NCI-H748 treated with DMSO at 0.1 percent for 48 hours (cell line): ENCODE results near the gene KRTAP9-9.
"Not testable (repeated sequence)": the region's sequence is repeated elsewhere in the genome, so short reads cannot be mapped to it uniquely, and the experiment has no call there.

Experiments used
- DNase-seq: peaks from one replicate; lab custom pipeline; 2025; lab: John Stamatoyannopoulos, UW

The KRTAP9-9 gene

DNA sequence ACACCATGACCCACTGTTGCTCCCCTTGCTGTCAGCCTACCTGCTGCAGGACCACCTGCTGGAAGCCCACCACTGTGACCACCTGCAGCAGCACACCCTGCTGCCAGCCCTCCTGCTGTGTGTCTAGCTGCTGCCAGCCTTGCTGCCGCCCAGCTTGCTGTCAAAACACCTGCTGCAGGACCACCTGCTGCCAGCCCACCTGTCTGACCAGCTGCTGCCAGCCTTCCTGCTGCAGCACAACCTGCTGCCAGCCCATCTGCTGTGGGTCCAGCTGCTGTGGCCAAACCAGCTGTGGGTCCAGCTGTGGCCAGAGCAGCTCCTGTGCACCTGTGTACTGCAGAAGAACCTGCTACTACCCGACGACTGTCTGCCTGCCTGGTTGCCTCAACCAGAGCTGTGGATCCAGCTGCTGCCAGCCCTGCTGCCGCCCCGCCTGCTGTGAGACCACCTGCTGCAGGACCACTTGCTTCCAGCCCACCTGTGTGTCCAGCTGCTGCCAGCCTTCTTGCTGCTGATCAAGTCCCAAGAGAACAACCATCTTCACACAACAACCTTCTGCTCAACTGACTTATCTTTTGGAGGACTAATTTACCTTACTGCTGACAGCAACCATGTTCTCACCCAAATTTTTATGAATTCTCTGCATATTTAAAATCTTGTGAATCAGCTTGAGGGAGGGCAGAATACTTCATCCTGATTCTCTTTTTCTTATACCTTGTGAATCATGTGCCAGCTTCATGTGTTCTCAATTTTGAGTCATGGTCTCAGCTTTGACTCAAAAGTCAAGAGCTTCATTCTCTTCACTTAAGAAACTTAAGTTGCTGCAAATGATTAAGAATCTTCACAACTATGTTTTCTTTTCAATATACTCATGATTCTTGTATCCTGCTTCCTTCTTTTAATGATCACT is at the start of gene KRTAP9-9:
KRTAP9-9 (plus strand) TSS at position 4 of the 910 bp plus-strand sequence.
- not testable (repeated sequence) for DNase-seq

GRCh38 chr17:41211845-41212466 is 43.2 kb upstream of the KRTAP9-9 start:
- peak; percentile 82 for DNase-seq

- DNase-seq: peak; percentile 70
Measured at GRCh38 chr17:41212524-41213169, 42.5 kb upstream of the KRTAP9-9 start.

DNA sequence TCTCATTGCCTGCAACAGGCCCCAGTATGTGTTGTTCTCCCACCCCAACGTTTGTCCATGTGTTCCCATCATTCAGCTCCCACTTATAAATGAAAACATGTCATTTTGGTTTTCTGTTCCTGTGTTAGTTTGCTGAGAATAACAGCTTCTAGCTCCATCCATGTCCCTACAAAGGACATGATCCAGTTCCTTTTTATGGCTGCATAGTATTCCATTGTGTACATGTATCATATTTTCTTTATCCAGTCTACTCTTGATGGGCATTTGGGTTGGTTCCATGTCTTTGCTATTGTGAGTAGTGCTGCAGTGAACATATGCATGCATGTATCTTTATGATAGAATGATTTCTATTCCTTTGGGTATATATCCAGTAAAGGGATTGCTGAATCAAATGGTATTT is 39.5 kb upstream of the KRTAP9-9 start:
- no peak for DNase-seq

DNA sequence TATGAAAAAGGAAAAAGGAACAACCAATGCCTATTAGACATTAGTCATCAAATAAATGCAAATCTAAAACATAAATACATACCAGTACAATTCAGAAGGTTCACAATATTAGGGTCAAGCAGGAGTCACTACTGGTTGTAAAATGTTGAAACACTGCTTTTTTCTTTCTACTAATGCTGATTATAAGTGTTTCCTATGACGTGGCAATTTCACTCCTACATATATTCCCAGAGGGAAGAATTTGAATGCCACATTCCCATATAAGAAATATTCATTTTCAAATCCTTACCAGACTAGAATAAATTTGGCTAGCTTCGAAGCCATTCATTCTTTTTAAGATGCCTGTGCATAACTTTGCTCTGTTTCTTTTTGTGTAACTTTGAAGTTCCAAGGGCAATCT is 31.4 kb upstream of the KRTAP9-9 start:
- DNase-seq: no peak

GRCh38 chr17:41226051-41226450 is 29.1 kb upstream of the KRTAP9-9 start:
- DNase-seq: no peak

DNA sequence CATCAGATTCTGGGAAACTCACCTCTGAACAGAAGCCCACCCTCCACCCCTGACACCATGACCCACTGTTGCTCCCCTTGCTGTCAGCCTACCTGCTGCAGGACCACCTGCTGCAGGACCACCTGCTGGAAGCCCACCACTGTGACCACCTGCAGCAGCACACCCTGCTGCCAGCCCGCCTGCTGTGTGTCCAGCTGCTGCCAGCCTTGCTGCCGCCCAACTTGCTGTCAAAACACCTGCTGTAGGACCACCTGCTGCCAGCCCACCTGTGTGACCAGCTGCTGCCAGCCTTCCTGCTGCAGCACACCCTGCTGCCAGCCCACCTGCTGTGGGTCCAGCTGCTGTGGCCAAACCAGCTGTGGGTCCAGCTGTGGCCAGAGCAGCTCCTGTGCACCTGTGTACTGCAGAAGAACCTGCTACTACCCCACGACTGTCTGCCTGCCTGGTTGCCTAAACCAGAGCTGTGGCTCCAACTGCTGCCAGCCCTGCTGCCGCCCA is 28.5 kb upstream of the KRTAP9-9 start, which contains the start of gene KRTAP9-2:
KRTAP9-2 (plus strand) TSS at position 51 of the 498 bp plus-strand sequence; CDS start at position 58, 7 bp downstream.
- DNase-seq: not testable (repeated sequence)

DNA sequence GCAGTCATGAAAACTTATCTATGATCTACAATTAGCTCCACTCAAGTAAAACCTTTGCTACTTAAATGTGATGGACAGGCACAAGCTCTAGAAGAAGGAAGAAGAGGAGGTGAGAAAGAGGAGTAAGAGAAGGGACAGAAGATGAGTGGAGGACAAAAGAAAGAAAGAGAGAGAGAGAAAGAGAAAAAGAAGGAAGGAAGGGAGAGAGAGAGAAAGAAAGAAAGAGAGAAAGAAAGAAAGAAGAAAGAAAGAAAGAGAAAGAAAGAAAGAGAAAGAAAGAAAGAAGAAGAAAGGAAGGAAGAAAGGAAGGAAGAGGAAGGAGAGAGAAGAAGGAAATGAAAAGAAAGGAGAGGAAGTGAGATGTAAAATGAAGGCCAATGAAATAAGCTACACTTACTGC is 25.1 kb upstream of the KRTAP9-9 start:
- no peak for DNase-seq

DNA sequence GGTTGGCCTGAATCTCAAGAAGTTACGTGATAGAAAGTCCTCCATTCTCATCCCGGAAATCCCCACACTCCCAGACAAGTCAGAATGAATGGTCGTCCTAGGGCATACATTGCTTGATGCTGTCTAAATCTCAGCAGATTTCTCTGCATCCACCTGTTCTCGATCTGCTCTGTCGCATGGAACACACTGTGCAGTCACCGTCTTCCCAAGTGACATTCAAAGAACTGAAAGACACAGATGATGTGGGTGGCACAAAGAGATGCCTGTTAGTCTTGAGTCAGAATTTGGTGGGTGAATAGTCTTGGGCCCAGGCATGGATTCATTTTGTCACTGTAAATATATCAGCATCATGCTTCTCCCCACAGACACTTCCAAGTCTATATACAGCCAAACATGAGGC is 23.5 kb upstream of the KRTAP9-9 start:
- no peak for DNase-seq

DNA sequence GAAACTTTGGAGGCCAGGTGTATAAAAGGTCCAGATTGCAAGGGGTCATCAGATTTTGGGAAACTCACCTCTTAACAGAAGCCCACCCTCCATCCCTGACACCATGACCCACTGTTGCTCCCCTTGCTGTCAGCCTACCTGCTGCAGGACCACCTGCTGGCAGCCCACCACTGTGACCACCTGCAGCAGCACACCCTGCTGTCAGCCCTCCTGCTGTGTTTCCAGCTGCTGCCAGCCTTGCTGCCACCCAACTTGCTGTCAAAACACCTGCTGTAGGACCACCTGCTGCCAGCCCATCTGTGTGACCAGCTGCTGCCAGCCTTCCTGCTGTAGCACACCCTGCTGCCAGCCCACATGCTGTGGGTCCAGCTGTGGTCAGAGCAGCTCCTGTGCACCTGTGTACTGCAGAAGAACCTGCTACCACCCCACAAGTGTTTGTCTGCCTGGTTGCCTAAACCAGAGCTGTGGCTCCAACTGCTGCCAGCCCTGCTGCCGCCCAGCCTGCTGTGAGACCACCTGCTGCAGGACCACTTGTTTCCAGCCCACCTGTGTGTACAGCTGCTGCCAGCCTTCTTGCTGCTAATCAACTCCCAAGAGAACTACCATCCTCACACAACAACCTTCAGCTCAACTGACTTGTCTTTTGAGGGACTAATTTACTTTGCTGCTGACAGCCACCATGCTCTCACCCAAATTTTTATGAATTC is 22.6 kb upstream of the KRTAP9-9 start, which contains the start of gene KRTAP9-3:
KRTAP9-3 (plus strand) TSS at position 51 of the 707 bp plus-strand sequence; CDS start at position 104, 53 bp downstream.
- not testable (repeated sequence) for DNase-seq

- DNase-seq: not testable (repeated sequence)
Measured at GRCh38 chr17:41237116-41237515, 18.1 kb upstream of the KRTAP9-9 start.

DNA sequence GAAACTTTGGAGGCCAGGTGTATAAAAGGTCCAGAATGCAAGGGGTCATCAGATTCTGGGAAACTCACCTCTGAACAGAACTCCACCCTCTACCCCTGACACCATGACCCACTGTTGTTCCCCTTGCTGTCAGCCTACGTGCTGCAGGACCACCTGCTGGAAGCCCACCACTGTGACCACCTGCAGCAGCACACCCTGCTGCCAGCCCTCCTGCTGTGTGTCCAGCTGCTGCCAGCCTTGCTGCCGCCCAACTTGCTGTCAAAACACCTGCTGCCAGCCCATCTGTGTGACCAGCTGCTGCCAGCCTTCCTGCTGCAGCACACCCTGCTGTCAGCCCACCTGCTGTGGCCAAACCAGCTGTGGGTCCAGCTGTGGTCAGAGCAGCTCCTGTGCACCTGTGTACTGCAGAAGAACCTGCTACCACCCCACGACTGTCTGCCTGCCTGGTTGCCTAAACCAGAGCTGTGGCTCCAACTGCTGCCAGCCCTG is 17.2 kb upstream of the KRTAP9-9 start, which contains the start of gene KRTAP9-8:
KRTAP9-8 (plus strand) TSS at position 51 of the 489 bp plus-strand sequence; CDS start at position 104, 53 bp downstream.
- not testable (repeated sequence) for DNase-seq

- DNase-seq: not testable (repeated sequence)
Measured at GRCh38 chr17:41246995-41247787, 8.0 kb upstream of the KRTAP9-9 start.

DNA sequence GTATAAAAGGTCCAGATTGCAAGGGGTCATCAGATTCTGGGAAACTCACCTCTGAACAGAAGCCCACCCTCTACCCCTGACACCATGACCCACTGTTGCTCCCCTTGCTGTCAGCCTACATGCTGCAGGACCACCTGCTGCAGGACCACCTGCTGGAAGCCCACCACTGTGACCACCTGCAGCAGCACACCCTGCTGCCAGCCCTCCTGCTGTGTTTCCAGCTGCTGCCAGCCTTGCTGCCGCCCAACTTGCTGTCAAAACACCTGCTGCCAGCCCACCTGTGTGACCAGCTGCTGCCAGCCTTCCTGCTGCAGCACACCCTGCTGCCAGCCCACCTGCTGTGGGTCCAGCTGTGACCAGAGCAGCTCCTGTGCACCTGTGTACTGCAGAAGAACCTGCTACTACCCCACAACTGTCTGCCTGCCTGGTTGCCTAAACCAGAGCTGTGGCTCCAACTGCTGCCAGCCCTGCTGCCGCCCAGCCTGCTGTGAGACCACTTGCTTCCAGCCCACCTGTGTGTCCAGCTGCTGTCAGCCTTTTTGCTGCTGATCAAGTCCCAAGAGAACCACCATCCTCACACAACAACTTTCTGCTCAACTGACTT is 5.4 kb upstream of the KRTAP9-9 start, which contains the start of gene KRTAP9-4:
KRTAP9-4 (plus strand) TSS at position 51 of the 604 bp plus-strand sequence; CDS start at position 85, 34 bp downstream.
- not testable (repeated sequence) for DNase-seq

- DNase-seq: no peak
Measured at GRCh38 chr17:41251261-41251660, 3.9 kb upstream of the KRTAP9-9 start.

DNA sequence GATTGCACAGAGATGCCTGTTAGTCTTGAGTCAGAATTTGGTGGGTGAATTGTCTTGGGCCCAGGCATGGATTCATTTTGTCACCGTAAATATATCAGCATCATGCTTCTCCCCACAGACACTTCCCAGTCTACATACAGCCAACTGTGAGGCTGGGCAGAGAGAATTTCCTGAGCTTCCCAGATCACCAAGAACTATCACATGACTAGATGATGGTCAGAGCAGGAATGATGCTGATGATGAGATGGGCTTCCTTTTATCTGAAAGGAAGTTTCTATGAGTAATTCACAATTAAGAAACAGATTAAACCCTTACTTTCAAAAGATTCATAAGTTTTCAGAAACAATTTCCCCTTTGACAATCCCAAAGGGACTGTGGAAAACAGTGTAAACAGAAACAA is 323 bp upstream of the KRTAP9-9 start:
- DNase-seq: no peak

DNA sequence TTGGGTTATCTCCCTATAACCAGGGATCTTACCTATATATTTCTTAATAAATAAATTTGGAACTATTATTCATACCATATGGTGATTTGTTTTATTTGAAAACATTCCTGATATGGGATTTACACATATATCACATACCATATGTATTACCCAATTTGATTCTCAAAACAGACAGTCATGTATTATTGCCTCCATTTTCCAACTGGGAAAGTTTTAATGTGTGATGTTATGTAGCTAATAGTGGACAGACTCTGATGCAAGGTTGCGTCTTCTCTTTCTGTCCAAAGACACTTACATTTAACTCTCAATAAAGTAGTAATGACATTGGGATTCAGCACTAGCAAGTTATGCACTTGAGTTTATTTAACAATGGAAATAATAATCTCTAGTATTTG is 1.1 kb downstream of the KRTAP9-9 start:
- no peak for DNase-seq

GRCh38 chr17:41258406-41258805 is 3.2 kb downstream of the KRTAP9-9 start:
- no peak for DNase-seq

DNA sequence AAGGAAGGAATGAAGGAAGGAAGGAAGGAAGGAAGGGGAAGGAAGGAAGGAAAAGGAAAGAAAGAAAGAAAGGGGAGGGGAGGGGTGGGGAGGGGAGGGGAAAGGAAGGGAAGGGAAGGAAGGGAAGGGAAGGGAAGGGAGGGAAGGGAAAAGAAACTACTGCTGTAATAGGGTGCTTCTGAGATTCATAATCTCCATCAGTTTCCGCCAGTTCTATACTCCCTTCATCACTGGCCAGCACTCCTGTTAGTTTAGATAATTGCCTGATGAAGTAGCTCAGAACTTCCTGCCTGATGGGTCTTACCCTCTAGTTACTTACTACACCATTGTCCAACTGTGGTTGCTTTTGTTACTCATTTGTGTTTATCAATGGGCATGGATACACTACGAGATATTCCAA is 8.0 kb downstream of the KRTAP9-9 start:
- DNase-seq: no peak

DNA sequence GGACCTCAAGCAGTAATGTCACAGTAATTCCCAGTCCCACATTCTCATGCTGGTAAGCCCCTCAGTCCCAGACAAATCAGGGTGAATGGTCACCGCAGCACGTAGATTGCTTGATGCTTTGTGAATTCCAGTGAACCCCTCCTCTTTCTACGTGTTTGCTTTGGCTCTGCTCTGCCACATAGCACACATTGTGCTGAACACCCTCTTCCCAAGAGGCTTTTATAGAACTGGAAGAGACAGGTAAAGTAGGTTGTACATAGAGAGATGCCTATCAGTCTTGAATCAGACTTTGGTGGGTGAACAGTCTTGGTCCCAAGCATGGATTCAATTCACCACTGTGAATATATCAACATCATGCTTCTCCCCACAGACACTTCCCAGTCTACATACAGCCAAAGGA is 9.4 kb downstream of the KRTAP9-9 start:
- no peak for DNase-seq
